Measurements from ENCODE around the gene SZT2.

DNA sequence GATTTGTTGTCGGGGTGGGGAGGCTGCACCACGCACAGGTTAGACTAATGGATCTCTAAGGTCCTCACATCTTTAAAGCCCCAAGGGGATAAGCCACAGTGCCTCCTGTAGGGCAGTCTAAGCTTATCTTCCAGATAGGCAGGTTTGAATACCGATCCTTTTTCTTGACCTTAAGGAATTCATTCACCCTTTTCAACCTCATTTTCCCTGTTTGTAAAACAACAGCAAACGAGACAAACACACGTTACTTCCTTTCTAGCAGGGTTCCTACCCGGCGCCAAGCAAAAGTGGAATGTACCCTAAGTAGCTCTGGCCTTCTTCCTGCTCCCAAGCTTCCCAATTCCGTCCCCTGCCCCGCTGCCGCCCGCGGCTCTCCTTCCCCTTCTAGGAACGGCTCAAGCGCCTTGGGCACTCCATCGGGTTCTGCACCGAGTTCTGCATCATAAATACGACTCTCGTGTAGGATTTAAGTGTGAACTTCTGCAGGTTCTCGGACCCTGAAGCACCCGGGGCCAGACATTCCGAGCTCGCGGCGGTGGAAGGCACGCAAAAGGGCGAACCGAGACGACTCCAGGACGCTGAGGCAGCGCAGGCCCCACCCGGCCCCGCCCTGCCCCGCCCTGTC, 31.5 kb upstream of the SZT2 start:
- TF ChIP-seq, protein P1, sequence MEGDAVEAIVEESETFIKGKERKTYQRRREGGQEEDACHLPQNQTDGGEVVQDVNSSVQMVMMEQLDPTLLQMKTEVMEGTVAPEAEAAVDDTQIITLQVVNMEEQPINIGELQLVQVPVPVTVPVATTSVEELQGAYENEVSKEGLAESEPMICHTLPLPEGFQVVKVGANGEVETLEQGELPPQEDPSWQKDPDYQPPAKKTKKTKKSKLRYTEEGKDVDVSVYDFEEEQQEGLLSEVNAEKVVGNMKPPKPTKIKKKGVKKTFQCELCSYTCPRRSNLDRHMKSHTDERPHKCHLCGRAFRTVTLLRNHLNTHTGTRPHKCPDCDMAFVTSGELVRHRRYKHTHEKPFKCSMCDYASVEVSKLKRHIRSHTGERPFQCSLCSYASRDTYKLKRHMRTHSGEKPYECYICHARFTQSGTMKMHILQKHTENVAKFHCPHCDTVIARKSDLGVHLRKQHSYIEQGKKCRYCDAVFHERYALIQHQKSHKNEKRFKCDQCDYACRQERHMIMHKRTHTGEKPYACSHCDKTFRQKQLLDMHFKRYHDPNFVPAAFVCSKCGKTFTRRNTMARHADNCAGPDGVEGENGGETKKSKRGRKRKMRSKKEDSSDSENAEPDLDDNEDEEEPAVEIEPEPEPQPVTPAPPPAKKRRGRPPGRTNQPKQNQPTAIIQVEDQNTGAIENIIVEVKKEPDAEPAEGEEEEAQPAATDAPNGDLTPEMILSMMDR (IDR thresholded peaks at IDR 0.05): peak; percentile 64
- TF ChIP-seq EZH2phosphoT487 (IDR thresholded peaks at IDR 0.05): no peak
